HepG2 (cell line): ENCODE measurements around the gene DDAH2. TPM values are rescaled to one million over a fixed set of nuclear protein-coding genes. Genes with fewer than 3 reads are reported as not detected.

Experiments
- AKAP8 ChIP-seq: sonication (generic); formaldehyde crosslinking; IDR thresholded peaks from 2 replicates; pipeline ENCODE4 v1.5.1; 2020; ENCODE audit warnings: mild to moderate bottlenecking, missing genetic modification reagents
- ATF2 ChIP-seq: sonication (generic); formaldehyde crosslinking; IDR thresholded peaks from 2 replicates; pipeline ENCODE4 v1.4.0; 2020; ENCODE audit warnings: missing genetic modification reagents
- CBX2 ChIP-seq, 2 experiments: fragments of 200-600 bp in 1 of 2; sonication (generic); formaldehyde crosslinking in 1 of 2; IDR thresholded peaks; 2 replicates each; pipeline versions ENCODE4 v1.7.0 to v1.8.1; 2018 to 2022; ENCODE audit warnings: low read depth in 2 of 2, low read length in 1 of 2, mild to moderate bottlenecking in 1 of 2, missing genetic modification reagents in 1 of 2
- HHEX ChIP-seq: IDR thresholded peaks from 2 replicates; pipeline ENCODE4 v1.6.1; 2016; ENCODE audit warnings: control low read depth
- LCORL ChIP-seq, 2 experiments: fragments of 450-650 bp in 1 of 2; sonication (generic) in 1 of 2; formaldehyde crosslinking in 1 of 2; IDR thresholded peaks; 2 replicates each; pipeline versions ENCODE4 v1.5.0 to v1.6.1; 2017 to 2020; ENCODE audit warnings: antibody characterized with exemption in 1 of 2, missing genetic modification reagents in 1 of 2
- MEIS1 ChIP-seq: sonication (generic); formaldehyde crosslinking; IDR thresholded peaks from 2 replicates; pipeline ENCODE4 v1.9.0; 2021; ENCODE audit warnings: mild to moderate bottlenecking, missing genetic modification reagents, moderate library complexity, borderline replicate concordance
- MXD3 ChIP-seq: IDR thresholded peaks from 2 replicates; pipeline ENCODE4 v1.6.1; 2016; ENCODE audit warnings: mild to moderate bottlenecking, missing biosample characterization, missing genetic modification reagents
- NFE2 ChIP-seq: sonication (generic); formaldehyde crosslinking; IDR thresholded peaks from 2 replicates; pipeline ENCODE4 v1.4.0; 2020; ENCODE audit warnings: missing genetic modification reagents
- NFKB2 ChIP-seq: sonication (generic); formaldehyde crosslinking; IDR thresholded peaks from 2 replicates; pipeline ENCODE4 v1.4.0; 2020; ENCODE audit warnings: missing genetic modification reagents, borderline replicate concordance
- NR2F1 ChIP-seq, 2 experiments: fragments of 450-650 bp in 1 of 2; formaldehyde crosslinking in 1 of 2; IDR thresholded peaks; 2 replicates each; pipeline versions ENCODE4 v1.5.0 to v1.6.1; 2016 to 2020; ENCODE audit warnings: mild to moderate bottlenecking in 1 of 2, missing compliant biosample characterization in 1 of 2, missing genetic modification reagents in 1 of 2, moderate library complexity in 1 of 2
- PCBP1 ChIP-seq: fragments of 200-400 bp; formaldehyde crosslinking; IDR thresholded peaks from 2 replicates; pipeline ENCODE4 v1.6.1; 2017; ENCODE audit warnings: mild to moderate bottlenecking, low read depth, low read length, borderline replicate concordance
- PRMT3 ChIP-seq: sonication (generic); formaldehyde crosslinking; IDR thresholded peaks from 2 replicates; pipeline ENCODE4 v1.8.1; 2022; ENCODE audit warnings: low read depth, mild to moderate bottlenecking, moderate library complexity, missing genetic modification reagents, borderline replicate concordance
- SALL1 ChIP-seq: sonication (generic); formaldehyde crosslinking; IDR thresholded peaks from 2 replicates; pipeline ENCODE4 v1.8.0; 2022; ENCODE audit warnings: mild to moderate bottlenecking, missing genetic modification reagents
- SOX5 ChIP-seq: IDR thresholded peaks from 2 replicates; pipeline ENCODE4 v1.6.1; 2016; ENCODE audit warnings: borderline replicate concordance
- TAF1 ChIP-seq: sonication (generic); formaldehyde crosslinking; IDR thresholded peaks from 2 replicates; pipeline ENCODE4 v1.4.0; 2020; ENCODE audit warnings: missing genetic modification reagents
- XBP1 ChIP-seq: sonication (generic); formaldehyde crosslinking; IDR thresholded peaks from 2 replicates; pipeline ENCODE4 v1.5.0; 2020; ENCODE audit warnings: missing genetic modification reagents
- ZBTB14 ChIP-seq: sonication (generic); formaldehyde crosslinking; IDR thresholded peaks from 2 replicates; pipeline ENCODE4 v1.4.0; 2020; ENCODE audit warnings: missing genetic modification reagents
- ZBTB25 ChIP-seq: IDR thresholded peaks from 2 replicates; pipeline ENCODE4 v1.6.1; 2018; ENCODE audit warnings: missing genetic modification reagents
- ZNF138 ChIP-seq: sonication (generic); formaldehyde crosslinking; IDR thresholded peaks from 2 replicates; pipeline ENCODE4 v1.5.0; 2020; ENCODE audit warnings: mild to moderate bottlenecking, low read depth, missing genetic modification reagents
- ZNF441 ChIP-seq: sonication (generic); formaldehyde crosslinking; IDR thresholded peaks from 2 replicates; pipeline ENCODE4 v1.7.0; 2021; ENCODE audit warnings: missing genetic modification reagents, borderline replicate concordance
- ZNF496 ChIP-seq: sonication (generic); formaldehyde crosslinking; IDR thresholded peaks from 2 replicates; pipeline ENCODE4 v1.8.1; 2023; ENCODE audit warnings: mild to moderate bottlenecking, moderate library complexity, missing genetic modification reagents; ENCODE audit not compliant: insufficient replicate concordance
- ZNF7 ChIP-seq: IDR thresholded peaks from 2 replicates; pipeline ENCODE4 v1.6.1; 2016; ENCODE audit warnings: missing biosample characterization, missing genetic modification reagents
- ZNF709 ChIP-seq: sonication (generic); formaldehyde crosslinking; IDR thresholded peaks from 2 replicates; pipeline ENCODE4 v1.5.0; 2020; ENCODE audit warnings: mild to moderate bottlenecking, missing genetic modification reagents
- ZNF883 ChIP-seq: sonication (generic); formaldehyde crosslinking; IDR thresholded peaks from 2 replicates; pipeline ENCODE4 v1.5.1; 2020; ENCODE audit warnings: mild to moderate bottlenecking, missing genetic modification reagents; ENCODE audit errors: not compliant biosample characterization
- polyA plus RNA-seq, 8 experiments: library from polyadenylated mRNA; depleted of rRNA in 3 of 8; stranded (reverse) in 7 of 8; unstranded in 1 of 8; fragments of >200 nt; fragmentation: Illumina TruSeq in 4 of 8; extraction: Trizol in 4 of 8; gene quantifications; 2 replicates each; pipeline versions ENCODE4 v1.2.1 to v1.2.3, GENCODE V29; 2011 to 2016; ENCODE audit warnings: low read depth in 4 of 8, missing spikeins in 1 of 8, mixed read lengths in 1 of 8; ENCODE audit not compliant: insufficient read depth in 1 of 8
- total RNA-seq, 5 experiments: library from RNA; depleted of rRNA; stranded (reverse); fragments of >200 nt; fragmentation: Illumina TruSeq; extraction: Trizol; gene quantifications; 2 replicates each; pipeline ENCODE4 v1.2.3, GENCODE V29; 2016; ENCODE audit warnings: low read depth in 1 of 5
- TF ChIP-seq, protein P1 (sequence below): sonication (generic); formaldehyde crosslinking; IDR thresholded peaks from 2 replicates; pipeline ENCODE4 v1.8.0; 2022; ENCODE audit warnings: missing genetic modification reagents, mild to moderate bottlenecking, inconsistent platforms, borderline replicate concordance

The DDAH2 gene
- total and polyA plus RNA-seq, 2 of the 13 experiments (the other 11 are each of a cell fraction or from before 2014, with no cell fraction given): 16.4 to 21.1 TPM

DNA sequence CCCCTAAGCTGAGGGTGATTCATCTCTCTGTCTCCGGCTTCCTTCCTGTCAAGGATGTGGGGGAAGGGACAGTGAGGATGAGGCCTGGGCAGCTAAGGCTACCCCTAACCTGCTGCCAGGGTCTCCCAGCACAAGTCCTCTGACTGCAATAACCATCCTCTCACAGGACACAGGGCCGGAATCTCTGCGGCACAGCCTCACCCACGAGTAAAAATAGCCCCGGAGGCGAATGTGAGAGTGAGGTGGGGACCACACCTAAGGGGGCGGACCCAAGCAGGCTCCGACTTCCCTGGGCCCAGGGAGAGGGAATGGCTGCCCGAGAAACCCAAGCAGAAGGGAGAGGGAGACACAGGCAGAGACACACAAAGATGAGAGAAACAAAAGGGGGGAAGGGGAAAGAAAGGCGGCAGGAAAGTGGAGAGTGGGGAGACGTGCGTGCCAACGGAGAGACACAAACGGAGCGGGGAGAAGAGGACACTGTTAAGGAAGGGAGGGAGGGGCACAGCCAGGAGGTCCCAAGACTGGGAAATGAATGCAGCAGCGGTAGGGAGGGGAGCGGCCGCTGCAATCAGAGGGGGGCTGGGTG is 5.8 kb upstream of the DDAH2 start (continued):
- TF ChIP-seq ZBTB25 (CRISPR knock-in tag) (no peak), SALL1 (CRISPR knock-in tag) (peak; percentile 33), ZNF883 (no peak), NFKB2 (CRISPR knock-in tag) (peak; percentile 43; the same call in 1 of the 2 replicates), ATF2 (CRISPR knock-in tag) (no peak), MEIS1 (CRISPR knock-in tag) (no peak), PCBP1 (0 out of 2 replicates have a peak, but pooled peaks have one; percentile 23), XBP1 (CRISPR knock-in tag) (no peak), AKAP8 (0 out of 2 replicates have a peak, but pooled peaks have one; percentile 43), SOX5 (CRISPR knock-in tag) (0 out of 2 replicates have a peak, but pooled peaks have one; percentile 36), TAF1 (CRISPR knock-in tag) (peak; percentile 69), MXD3 (CRISPR knock-in tag) (no peak), ZNF138 (no peak), ZNF441 (CRISPR knock-in tag) (0 out of 2 replicates have a peak, but pooled peaks have one; percentile 40), ZNF7 (CRISPR knock-in tag) (no peak), ZNF709 (CRISPR knock-in tag) (no peak), NFE2 (CRISPR knock-in tag) (no peak), CBX2 (IDR thresholded peaks at IDR 0.05; ENCODE audit: low read depth, low read length) (no peak), CBX2 (CRISPR knock-in tag; IDR thresholded peaks at IDR 0.05; ENCODE audit: low read depth) (no peak), NR2F1 (CRISPR knock-in tag; IDR thresholded peaks at IDR 0.05) (no peak; a peak in 1 of 4 replicates), HHEX (CRISPR knock-in tag) (no peak), ZNF496 (CRISPR knock-in tag) (no peak), ZBTB14 (CRISPR knock-in tag) (no peak), PRMT3 (CRISPR knock-in tag) (no peak), LCORL (IDR thresholded peaks at IDR 0.05) (no peak), LCORL (CRISPR knock-in tag; IDR thresholded peaks at IDR 0.05) (0 out of 2 replicates have a peak, but pooled peaks have one; percentile 13)
- TF ChIP-seq, protein P1, sequence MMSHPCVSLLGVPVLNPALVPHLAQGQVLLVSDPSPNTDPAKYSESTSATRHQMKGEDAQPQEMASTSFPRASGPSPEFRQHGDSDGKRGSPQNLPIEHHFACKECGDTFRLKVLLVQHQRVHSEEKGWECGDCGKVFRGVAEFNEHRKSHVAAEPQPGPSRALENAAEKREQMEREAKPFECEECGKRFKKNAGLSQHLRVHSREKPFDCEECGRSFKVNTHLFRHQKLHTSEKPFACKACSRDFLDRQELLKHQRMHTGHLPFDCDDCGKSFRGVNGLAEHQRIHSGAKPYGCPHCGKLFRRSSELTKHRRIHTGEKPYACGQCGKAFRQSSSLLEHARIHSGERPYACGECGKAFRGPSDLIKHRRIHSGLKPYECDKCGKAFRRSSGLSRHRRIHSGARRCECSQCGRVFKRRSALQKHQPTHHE (CRISPR knock-in tag): no peak
